Breast epithelium (tissue), 3 donors: Measurements from ENCODE around the gene ST6GALNAC4.

Experiments
- POLR2AphosphoS5 ChIP-seq, 3 donors: sonication (generic); formaldehyde crosslinking; IDR thresholded peaks; one replicate each; pipeline ENCODE4 v1.6.1; 2017; ENCODE audit warnings: antibody characterized with exemption in 3 of 3
- TF ChIP-seq, protein P1 (sequence below), 3 donors: fragments of 450-650 bp; IDR thresholded peaks; one replicate each; pipeline ENCODE4 v1.5.1; 2016 to 2017; ENCODE audit warnings: antibody characterized with exemption in 3 of 3, mild to moderate bottlenecking in 3 of 3, moderate library complexity in 3 of 3

DNA sequence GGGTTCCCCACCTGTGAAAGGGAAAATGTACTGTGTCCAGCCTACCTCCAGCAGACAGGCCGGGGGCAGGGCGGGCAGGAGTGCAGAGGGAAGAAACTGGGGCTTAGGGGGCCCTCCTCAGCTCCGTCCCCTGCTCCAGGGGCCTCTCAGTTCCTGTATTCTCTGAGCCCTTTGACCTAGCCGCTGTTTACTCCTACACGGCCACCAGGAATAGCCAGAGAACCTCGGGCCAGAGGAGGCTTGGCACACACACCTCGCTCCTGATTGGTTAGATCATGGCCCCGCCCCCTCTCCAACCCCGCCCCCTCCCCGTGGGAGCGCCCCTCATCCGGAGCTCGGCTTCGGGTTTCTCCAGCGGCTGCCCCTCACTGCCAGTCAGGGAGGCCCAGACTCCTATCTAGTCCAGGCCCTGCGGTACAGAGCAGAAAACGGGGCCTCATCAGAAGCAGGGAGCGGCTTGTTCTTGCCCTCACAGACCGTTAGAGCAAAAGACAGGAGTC is 19.6 kb downstream of the ST6GALNAC4 start:
- TF ChIP-seq, protein P1, sequence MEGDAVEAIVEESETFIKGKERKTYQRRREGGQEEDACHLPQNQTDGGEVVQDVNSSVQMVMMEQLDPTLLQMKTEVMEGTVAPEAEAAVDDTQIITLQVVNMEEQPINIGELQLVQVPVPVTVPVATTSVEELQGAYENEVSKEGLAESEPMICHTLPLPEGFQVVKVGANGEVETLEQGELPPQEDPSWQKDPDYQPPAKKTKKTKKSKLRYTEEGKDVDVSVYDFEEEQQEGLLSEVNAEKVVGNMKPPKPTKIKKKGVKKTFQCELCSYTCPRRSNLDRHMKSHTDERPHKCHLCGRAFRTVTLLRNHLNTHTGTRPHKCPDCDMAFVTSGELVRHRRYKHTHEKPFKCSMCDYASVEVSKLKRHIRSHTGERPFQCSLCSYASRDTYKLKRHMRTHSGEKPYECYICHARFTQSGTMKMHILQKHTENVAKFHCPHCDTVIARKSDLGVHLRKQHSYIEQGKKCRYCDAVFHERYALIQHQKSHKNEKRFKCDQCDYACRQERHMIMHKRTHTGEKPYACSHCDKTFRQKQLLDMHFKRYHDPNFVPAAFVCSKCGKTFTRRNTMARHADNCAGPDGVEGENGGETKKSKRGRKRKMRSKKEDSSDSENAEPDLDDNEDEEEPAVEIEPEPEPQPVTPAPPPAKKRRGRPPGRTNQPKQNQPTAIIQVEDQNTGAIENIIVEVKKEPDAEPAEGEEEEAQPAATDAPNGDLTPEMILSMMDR (IDR thresholded peaks at IDR 0.05) = no peak
- no peak for TF ChIP-seq POLR2AphosphoS5 (IDR thresholded peaks at IDR 0.05)
